Hematopoietic multipotent progenitor cell treated with erythropoietin and hydrocortisone succinate and interleukin-3 and kit ligand, for 17 days (in vitro differentiated cells): ENCODE data around the gene DHRS4.
"Not testable (repeated sequence)": the region's sequence is repeated elsewhere in the genome, so short reads cannot be mapped to it uniquely, and the experiment has no call there.

Experiments used
- DNase-seq: peaks from one replicate; pipeline ENCODE4 v3.0.0-alpha.2; 2015; ENCODE audit warnings: low spot score

Gene DHRS4

DNA sequence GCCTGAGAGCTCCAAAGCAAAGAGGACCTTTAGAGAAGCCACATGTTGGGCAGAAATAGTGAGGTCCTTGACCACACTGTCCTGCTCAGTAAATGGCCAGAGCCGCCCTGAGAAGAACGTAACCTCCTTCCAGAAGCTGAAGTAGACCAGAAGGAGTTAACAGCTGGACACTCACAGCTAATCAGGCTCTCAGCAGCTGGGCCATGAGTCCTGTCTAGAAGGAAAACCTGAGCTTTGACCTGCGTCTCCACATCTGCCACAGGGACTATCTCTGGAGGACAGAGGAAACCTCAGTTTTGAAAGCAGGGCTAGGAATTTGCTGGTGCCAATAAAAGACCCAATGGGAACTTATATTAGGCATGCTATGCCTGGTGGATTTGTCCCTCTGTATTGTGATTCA is 12.3 kb upstream of the DHRS4 start:
- no peak for DNase-seq

- DNase-seq, result no peak
Observed at GRCh38 chr14:23941669-23942068, 11.9 kb upstream of the DHRS4 start.

GRCh38 chr14:23942587-23942986 is 11.0 kb upstream of the DHRS4 start:
- no peak for DNase-seq

DNA sequence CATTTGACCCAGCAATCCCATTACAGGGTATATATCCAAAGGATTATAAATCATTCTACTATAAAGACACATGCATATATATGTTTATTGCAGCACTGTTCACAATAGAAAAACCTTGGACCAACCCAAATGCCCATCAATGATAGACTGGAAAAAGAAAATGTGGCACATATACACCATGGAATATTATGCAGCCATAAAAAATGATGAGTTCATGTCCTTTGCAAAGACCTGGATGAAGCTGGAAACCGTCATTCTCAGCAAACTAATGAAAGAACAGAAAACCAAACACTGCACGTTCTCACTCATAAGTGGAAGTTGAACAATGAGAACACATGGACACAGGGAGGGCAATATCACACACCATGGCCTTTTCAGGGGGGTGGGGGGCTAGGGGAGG is 4.5 kb upstream of the DHRS4 start:
- not testable (repeated sequence) for DNase-seq

DNA sequence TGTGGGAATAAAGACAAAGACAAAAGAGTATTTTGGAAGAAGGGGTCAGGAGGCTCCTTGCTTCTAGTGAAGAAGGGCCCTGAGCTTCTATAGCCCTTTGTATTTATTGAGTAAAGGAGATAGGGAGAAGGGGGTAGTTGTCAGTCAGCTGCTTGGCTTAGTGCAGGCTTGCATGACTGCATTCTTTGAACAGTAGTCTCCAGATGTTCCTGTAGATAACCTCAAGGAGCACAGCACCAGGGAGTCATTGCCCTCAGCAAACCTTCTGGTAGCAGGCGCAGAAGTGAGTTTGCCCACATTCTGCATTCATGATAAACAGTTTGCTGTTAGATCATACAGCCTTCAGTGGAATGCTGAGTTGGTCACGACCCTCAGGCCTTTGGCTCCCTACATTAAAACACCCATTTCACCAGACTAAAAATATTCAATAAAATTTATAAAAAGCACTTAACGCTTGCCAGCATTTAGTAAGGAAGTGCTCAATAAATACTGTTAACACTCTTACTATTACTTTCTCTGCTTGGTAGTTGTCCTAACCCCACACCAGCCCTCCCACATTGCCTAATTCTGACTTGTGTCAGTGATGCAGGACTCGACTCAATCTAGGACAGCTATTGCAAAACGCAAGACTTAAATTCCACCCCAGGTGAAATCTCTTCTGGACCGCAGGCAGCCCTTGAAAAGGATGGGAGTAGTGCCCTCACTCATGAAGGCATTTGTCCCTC is 3.0 kb upstream of the DHRS4 start:
- no peak for DNase-seq

DNA sequence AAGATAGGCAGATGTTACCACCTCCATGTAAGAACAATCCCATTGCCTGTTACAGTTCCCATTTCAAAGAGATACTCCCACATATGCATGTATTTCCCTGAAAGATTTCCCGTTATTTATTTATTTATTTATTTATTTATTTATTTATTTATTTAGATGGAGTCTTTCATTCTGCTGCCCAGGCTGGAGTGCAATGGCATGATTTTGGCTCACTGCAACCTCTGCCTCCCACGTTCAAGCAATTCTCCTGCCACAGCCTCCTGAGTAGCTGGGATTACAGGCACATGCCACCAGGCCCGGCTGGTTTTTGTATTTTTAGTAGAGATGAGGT is 2.5 kb upstream of the DHRS4 start:
- DNase-seq, result not testable (repeated sequence)

- no peak for DNase-seq
Observed at GRCh38 chr14:23951590-23952201, 1.9 kb upstream of the DHRS4 start.

GRCh38 chr14:23953116-23953463 is 480 bp upstream of the DHRS4 start:
- DNase-seq, result not testable (repeated sequence)

DNA sequence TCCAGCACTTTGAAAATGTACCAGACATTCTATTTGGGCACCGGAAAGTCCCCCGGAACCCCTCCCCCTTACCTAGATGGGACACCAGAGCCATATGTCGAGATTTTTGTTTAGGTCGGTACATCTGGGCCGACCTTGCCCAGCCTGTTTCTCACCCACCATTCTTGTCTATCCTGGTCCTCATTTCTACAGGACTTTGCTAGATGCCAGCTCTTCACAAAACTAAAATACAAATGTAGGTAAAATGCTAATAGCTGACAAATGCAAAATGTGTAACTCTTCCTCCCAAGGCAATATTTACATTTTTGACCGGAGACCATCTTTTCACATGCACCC is 677 bp downstream of the DHRS4 start:
- DNase-seq, result not testable (repeated sequence)

GRCh38 chr14:23954965-23955364 is 1.4 kb downstream of the DHRS4 start:
- not testable (repeated sequence) for DNase-seq

DNA sequence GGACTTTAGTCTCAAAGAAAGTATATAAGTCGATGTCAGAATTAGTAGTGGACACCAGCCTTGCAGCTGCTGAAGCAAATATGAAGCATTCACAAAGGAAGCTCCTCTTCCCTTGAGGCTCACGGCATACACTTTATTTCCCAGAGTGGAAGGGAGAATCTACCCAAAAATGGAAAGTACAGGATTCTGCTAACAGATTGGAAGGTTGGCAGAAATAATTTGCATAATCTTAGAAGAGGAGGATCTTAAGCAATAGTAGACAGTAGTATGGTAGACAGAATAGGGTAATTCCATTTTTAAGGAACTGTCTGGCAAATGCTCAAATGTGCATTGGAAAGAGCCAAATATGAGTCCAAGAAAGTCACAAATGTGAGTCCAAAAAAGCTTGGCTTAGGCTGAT is 2.2 kb downstream of the DHRS4 start:
- not testable (repeated sequence) for DNase-seq

GRCh38 chr14:23957913-23958569 is 4.5 kb downstream of the DHRS4 start:
- not testable (repeated sequence) for DNase-seq

DNA sequence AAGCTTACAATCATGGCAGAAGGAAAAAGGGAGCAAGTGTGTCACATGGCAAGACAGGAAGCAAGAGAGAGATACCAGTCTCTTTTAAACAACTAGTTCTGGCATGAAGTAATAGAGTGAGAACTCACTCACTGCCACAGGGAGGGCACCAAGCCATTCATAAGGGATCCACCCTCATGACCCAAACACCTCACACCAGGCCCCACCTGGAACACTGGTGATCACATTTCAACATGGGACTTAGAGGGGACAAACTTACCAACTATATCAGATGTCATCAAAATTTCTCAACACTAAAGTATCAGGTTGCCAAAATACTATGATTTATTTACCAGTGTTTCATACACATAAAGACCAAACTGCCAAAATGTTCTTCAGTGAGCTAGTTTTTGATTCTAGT is 7.3 kb downstream of the DHRS4 start:
- not testable (repeated sequence) for DNase-seq

DNA sequence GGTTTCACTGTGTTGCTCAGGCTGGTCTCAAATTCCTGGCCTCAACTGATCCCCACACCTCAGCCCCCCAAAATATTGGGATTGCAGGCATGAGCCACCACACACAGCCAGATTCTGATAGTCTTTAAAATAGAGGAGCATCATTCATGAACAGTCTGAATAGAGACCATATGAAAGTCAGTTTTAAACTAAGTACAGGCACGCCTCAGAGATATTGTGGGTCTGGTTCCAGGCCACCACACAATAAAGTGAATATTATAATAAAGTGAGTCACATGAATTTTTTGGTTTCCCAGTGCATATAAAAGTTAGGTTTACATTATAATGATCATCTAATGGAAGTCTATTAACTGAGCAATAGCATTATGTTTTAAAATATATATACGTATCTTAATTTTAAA is 8.1 kb downstream of the DHRS4 start:
- DNase-seq, result not testable (repeated sequence)

DNA sequence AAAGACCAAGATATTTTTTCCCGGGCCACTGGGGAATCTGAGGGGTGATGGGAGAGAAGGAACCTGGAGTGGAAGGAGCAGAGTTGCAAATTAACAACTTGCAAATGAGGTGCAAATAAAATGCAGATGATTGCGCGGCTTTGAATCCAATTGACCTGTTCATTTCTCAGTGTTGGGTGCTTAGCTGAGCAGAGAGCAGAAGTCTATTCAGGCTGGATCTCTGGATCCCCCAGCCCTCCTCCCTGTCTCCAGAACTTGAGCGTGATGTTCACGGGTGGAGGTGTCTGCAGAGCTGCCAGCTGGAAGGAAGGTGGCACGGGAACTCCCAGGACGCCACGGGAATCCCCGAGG is 15.5 kb downstream of the DHRS4 start:
- DNase-seq, result not testable (repeated sequence)

GRCh38 chr14:23969481-23970282 is 16.1 kb downstream of the DHRS4 start:
- DNase-seq, result not testable (repeated sequence)

GRCh38 chr14:23970283-23970659 is 16.7 kb downstream of the DHRS4 start:
- DNase-seq, result not testable (repeated sequence)

GRCh38 chr14:23973178-23973577 is 19.6 kb downstream of the DHRS4 start:
- DNase-seq, result not testable (repeated sequence)

DNA sequence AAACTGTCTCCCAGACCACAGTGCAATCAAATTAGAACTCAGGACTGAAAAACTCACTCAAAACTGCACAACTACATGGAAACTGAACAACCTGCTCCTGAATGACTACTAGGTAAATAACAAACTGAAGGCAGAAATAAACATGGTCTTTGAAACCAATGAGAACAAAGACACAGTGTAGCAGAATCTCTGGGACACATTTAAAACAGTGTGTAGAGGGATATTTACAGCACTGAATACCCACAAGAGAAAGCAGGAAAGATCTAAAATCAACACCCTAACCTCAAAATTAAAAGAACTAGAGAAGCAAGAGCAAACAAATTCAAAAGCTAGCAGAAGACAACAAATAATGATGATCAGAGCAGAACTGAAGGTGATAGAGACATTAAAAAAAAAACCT is 20.5 kb downstream of the DHRS4 start:
- DNase-seq, result not testable (repeated sequence)

DNA sequence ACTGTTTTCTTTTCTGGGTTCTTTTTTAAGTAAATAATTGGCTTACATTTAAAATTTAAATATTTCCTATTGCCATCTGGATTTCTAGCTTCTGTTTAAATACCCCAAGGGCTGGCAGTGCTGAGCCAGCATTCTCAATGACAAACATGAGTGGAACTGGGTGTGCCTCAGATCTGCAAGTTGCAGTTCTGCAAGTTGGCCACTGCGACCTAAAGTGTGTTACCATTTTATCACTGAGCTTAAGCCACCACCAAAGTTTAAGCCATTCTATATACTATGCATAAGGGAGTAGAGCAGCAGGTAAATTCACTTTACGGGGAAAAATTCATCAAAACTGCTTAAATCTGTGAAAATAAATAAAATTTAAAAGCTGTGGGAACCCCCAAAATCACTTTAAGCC is 23.6 kb downstream of the DHRS4 start:
- not testable (repeated sequence) for DNase-seq

- not testable (repeated sequence) for DNase-seq
Observed at GRCh38 chr14:23981951-23982813, 28.6 kb downstream of the DHRS4 start.
